Ramos (cell line): Measurements from ENCODE around the gene PLIN5.

Source experiments
- in situ Hi-C: fragments of 300-500 bp; cut with MboI; formaldehyde crosslinking; loops from one replicate; pipeline ENCODE4 v1.14.3; 2022; ENCODE audit warnings: low sequenced_read_pairs; ENCODE audit not compliant: unreplicated experiment

Gene PLIN5, protein sequence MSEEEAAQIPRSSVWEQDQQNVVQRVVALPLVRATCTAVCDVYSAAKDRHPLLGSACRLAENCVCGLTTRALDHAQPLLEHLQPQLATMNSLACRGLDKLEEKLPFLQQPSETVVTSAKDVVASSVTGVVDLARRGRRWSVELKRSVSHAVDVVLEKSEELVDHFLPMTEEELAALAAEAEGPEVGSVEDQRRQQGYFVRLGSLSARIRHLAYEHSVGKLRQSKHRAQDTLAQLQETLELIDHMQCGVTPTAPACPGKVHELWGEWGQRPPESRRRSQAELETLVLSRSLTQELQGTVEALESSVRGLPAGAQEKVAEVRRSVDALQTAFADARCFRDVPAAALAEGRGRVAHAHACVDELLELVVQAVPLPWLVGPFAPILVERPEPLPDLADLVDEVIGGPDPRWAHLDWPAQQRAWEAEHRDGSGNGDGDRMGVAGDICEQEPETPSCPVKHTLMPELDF

GRCh38 chr19:4534836-4535658 lies at the start of gene PLIN5:
TSS of gene PLIN5 (minus strand) at chr19:4535224. CDS start at chr19:4534074, 1,150 bp downstream.
- in situ Hi-C loops, result no loop called here

DNA sequence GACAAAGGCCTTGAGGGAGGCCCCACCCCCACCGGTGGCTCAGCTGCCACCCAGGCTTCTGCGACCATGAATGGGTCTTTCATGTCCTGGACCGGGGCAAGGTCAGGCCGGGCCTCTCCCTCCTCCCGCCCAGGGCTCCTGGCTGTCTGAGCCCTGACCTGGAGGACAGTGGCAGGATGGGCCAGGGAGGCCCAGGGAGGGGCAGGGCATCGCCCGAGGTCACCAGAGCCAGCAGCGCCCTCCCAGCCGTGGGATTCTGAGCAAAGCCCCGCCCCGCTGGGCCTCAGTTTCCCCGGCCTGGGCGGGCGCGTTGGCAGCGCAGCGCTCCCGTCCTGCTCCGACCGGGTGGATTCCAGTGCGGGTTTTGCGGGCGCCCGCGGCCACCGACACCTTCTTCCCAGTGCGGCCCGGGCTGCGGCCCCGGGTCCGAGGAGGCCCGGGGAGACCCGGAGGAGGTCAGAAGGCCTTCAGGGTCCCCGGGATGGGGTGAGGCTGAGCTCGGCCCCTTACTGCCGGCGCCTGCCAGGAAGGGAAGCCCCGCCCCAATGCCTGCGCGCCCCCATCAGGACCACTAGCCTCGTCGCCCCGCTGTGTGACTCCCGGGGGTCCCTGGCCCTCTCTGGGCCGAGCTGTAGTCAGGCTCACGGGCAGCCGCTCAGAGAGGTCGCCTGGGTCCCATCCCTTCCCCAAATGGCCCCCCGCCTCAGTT lies 49.1 kb upstream of the PLIN5 start:
- in situ Hi-C loops, result no loop called here

DNA sequence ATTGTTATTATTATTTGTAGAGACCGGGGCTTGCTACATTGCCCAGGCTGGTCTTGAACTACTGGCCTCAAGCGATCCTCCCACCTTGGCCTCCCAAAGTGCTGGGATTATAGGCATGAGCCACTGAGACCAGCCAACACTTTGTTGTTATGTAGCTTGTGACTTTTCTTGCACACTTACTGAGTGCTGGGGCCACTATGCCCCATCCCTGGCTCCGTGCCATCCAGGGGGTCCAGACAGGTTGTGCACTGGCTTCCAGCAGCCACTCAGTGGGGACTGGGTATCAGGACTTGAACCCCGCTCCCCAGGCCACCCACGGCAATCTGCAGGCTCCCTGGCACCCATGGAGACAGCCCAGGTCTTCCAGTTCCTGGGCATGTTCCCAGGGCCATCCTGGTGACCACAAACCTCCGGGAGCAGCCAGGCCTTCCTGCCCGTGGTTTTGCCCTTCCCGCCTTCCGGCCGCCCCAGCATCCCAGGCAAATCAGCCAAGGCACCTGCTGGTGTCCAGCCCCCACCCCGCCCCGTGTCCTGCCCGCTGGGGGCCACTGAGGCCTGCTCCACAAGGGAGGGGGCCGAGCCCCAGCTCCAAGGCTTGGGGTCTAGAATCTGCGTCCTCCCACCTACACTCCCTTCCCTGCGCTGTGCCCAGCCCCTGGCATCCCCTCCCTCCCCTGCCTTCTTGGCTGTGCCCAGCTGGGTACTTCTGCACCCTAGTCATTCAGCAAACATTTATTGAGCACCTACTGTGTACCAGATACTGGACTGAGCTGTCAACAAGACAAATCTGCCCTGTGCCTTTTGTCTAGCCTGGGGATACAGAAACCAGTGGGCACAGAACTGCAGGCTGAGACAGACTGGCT lies 48.2 kb upstream of the PLIN5 start:
- in situ Hi-C loops, result no loop called here

- in situ Hi-C loops, result no loop called here
Measured at GRCh38 chr19:4581666-4582553, 46.9 kb upstream of the PLIN5 start.

DNA sequence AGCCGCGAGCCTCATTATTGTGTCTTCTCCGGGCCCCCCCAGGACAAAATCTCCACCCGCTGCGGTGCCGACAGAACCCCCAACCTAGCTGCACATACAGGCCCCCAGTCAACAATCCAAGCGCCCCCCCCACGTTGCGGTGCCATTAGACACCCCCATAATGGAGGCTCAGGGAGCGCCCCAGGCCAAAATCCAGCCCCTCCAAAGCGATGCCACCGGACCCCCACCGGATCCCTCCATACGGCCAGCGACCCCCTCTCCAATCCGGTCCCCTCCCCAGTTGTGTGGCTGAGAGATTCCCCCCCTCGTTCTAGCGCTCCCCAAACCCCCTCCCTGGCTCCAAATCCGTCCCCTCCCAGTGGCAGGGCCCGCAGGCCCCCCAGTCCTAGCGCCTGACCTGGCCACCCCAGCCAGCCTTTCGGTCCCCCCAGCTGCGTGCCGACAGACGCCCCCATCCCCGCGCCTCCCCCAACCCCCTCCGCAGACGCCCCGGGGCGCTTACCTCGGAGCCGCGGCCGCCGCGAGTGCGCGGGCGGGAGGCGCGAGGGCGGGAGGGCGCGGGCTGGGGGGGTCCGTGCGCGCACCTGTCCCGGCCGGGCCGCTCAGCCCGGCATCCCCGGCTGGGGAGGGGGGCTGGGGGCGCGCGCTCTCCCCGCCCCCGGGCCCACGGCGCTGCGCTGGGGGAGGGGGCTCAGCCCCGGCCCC lies 46.1 kb upstream of the PLIN5 start:
- in situ Hi-C loops, result no loop called here

DNA sequence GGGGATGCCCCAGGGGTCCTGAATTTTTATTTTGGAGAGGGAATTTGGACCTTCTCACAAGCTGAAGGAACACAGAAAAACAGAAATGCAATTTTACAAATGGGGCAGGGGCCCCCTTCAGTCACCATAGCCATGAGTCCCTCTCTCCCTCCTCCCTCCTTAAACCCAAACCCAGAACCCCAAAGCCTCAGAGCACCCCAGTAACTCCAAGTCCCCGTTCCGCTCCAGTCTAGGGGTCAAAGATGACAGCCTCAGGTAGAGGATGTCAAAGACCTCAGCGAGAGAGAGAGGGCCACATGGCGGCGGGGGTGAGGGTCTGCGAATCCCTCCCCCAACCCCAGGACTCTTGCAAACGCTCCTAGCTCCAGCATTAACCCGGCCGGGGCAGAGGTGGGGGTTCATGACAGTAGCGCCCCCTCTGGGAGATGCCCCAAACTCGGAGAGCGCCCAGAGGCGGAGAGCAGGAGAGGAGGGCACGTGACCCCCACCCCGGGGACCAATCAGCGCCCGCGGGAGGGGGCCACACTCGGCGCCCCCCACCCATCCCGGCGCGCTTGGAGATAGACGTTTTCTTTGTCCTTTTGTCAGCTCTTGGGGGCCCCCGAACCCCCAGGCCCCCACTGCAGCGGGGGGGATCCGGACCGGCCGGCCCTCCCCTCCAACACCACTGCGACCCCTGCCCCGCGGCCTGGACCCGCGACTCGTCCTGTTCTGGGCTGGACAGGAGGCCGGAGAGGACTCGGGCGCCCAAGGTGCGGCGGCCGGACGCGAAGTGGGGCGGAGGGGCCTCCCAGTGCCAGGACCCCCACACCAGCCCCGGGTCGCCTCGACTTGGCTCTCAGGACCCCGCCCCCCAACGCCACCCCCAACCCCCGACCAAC lies 45.2 kb upstream of the PLIN5 start:
- in situ Hi-C loops, result no loop called here

DNA sequence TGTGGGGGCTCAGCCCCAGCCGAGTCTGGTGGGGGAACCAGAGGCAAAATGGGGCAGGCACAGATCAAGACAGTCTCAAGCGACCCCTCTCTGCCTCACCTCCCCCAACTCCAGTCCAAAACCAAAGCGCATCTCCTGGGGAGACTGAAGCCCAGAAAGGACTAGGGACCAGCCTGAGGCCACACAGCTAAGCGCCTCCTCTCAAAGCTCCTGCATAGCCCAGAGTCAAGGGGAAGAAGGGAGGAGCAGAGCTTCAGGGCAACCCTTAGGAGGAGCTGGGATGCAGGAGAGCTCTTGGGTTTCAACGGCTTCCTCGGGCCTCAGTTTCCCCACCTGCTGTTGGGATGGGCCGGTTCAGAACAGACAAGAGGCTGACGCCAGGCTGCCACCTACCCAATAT lies 44.4 kb upstream of the PLIN5 start:
- in situ Hi-C loops, result loop anchor here (10.0 kb wide), 1 partner anchor 225 kb away; no protein-coding TSS in a partner anchor

GRCh38 chr19:4578552-4579248 lies 43.7 kb upstream of the PLIN5 start:
- in situ Hi-C loops, result loop anchor here (10.0 kb wide), 1 partner anchor 226 kb away; no protein-coding TSS in a partner anchor

- in situ Hi-C loops, result loop anchor here (10.0 kb wide), 1 partner anchor 228 kb away; no protein-coding TSS in a partner anchor
Measured at GRCh38 chr19:4577020-4577782, 42.2 kb upstream of the PLIN5 start.

DNA sequence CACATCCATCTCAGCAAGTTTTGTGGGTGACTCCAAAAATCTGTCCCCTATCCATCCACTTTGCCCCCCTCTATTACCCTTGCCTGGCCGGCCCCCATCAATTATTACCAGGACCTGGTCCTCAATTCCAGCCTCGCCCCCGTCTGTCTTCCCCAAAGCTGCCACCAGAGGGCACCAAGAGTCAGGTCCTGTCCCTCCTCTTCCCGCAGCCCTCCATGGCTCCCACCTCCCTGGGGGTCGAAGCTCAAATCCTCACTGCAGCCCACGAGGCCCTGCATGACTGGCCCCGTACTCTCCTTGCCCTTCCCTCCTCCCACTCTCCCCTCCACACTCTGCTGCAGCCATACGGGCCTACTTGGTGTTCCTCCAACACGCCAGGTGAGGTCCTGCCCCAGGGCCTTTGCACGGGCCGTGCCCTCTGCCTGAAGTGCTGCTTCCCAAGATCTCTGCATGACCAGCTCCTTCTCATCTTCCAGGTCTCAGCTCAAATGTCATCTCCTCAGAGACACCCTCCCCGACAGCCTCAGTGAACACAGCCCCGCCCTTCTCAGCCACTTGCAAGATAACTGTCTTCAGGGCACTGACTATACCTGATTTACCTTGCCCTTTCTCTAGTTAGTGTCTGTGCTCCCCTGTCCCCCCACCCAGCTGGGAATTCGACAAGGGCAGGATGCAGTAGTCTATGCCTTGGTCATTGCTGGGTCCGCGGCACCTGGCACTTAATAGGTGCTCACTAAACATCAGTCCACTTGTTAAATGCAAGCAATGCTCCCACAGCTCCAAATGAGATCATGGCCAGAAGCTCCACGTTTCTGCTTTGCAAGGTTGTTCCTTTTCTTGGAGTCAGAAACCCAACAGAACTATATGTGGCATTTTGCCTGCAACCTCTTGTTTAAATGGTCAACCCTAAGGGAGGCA lies 41.3 kb upstream of the PLIN5 start:
- in situ Hi-C loops, result loop anchor here (10.0 kb wide), 1 partner anchor 229 kb away; no protein-coding TSS in a partner anchor

DNA sequence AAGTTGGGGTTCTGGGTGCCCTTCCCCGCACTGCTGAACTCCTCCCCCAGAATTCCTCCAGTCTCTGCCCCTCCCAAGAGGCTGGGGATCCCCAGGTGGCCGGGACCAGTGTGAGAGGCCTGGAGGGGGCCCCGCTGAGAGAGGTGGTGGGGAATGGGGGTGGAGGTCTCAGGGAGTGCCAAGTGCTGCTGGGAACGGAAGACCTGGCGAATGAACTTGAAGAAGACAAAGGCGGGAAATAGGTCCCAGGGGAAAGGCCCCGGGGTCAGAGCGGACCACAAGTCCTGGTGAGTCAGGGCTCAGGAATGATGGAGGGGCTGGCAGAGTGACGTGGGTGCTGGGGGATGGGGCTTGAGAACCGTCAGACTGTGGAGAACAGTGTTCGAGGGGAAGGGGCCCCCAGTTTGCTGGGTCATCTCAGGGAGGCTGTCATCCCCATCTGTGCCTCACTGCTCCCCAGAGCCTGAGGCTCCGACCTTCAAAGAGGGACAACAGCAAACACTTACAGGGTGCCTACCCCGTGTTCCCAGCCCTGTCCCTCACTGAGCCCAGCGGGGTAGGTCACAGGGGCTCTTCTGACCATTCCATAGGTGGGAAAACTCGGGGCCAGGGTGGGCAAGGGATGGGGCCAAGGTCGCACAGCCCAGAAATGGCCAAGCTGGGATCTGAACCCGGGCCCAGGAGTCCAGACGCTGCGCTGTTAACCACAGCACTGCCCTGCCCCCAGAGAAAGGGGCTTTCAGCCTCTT lies 40.4 kb upstream of the PLIN5 start:
- in situ Hi-C loops, result loop anchor here (10.0 kb wide), 1 partner anchor 229 kb away; no protein-coding TSS in a partner anchor

- in situ Hi-C loops, result loop anchor here (10.0 kb wide), 1 partner anchor 231 kb away; no protein-coding TSS in a partner anchor
Measured at GRCh38 chr19:4573682-4574081, 38.7 kb upstream of the PLIN5 start.

DNA sequence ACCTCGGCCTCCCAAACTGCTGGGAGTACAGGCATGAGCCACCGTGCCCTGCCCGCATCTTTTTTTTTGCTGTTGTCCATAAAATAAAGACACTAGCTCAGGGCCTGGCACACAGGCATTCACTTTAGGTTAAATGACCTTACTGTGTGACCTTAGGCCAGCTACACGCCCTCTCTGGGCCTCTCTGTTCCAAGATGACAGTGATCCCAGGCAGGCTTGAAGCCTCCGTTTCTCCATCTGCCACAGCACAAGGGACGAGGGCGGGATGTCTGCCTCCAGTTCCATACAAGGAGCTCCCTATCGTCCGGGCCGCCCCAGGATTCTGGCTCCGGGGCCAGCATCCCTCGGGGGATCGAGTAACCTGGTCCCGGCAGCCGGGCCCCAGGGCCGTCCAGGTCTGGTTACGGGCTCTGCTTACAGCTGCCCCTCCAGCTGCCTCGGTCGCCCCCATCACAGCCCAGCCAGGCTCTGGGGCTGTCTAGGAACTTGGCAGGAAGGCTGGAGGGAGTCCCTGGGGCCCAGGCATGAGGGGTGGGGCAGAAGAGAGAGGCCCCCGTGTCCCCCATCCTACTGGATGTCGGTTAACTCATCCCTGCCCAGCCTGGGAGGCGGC lies 36.4 kb upstream of the PLIN5 start:
- in situ Hi-C loops, result loop anchor here (10.0 kb wide), 1 partner anchor 233 kb away; no protein-coding TSS in a partner anchor
